Panc1 (cell line): ENCODE measurements around the gene USP31. TPM values are rescaled to one million over a fixed set of nuclear protein-coding genes. Genes with fewer than 3 reads are reported as not detected.

Experiments used
- ATAC-seq: fragments of 200-7000 bp; cut with Tn5 transposase; 2 replicates; pipeline ENCODE4 v1.9.1; 2020; ENCODE audit warnings: mild to moderate bottlenecking, moderate library complexity
- BruUV-seq: library from RNA; stranded (reverse); fragments of 400-500 nt; replicated peaks from 2 replicates; lab custom pipeline; 2021; lab: Mats Ljungman, UMichigan
- CTCF ChIA-PET: fragments of 300-600 bp; sonication (Branson Sonifier 250); formaldehyde crosslinking; loops from one replicate; lab custom pipeline; 2022; ENCODE audit warnings: antibody characterized with exemption; lab: Charles Lee
- POLR2A ChIA-PET: fragments of 300-600 bp; sonication (Branson Sonifier 250); formaldehyde crosslinking; loops from one replicate; lab custom pipeline; 2022; ENCODE audit warnings: antibody characterized with exemption; lab: Charles Lee
- DNase-seq: peaks from one replicate; pipeline ENCODE4 v3.0.0-alpha.2; 2010; ENCODE audit warnings: low read depth, low spot score
- H3K27ac ChIP-seq: 2 replicates; pipeline ENCODE4 v1.5.1; 2011; ENCODE audit warnings: mild to moderate bottlenecking, low read length, inconsistent platforms
- H3K27me3 ChIP-seq: fragments of 200-500 bp; sonication (Bioruptor generic); 2 replicates; pipeline ENCODE4 v1.6.0; 2014; ENCODE audit warnings: low read length, inconsistent platforms; ENCODE audit not compliant: control insufficient read depth, insufficient read depth
- H3K36me3 ChIP-seq: fragments of 200-500 bp; sonication (Bioruptor generic); 2 replicates; pipeline ENCODE4 v1.5.1; 2014; ENCODE audit warnings: inconsistent platforms, mild to moderate bottlenecking, low read length, moderate library complexity; ENCODE audit not compliant: control insufficient read depth, insufficient read depth
- H3K4me1 ChIP-seq: 2 replicates; pipeline ENCODE4 v1.5.1; 2011; ENCODE audit warnings: inconsistent platforms, mild to moderate bottlenecking, low read length, moderate library complexity; ENCODE audit not compliant: control insufficient read depth, insufficient read depth
- H3K4me3 ChIP-seq, 2 experiments: 2 replicates each; pipeline ENCODE4 v1.5.1; 2011 to 2012; ENCODE audit warnings: low read depth in 2 of 2, low read length in 2 of 2, mild to moderate bottlenecking in 2 of 2, inconsistent platforms in 1 of 2, moderate library complexity in 1 of 2
- H3K9me3 ChIP-seq: fragments of 200-500 bp; sonication (Bioruptor generic); 2 replicates; pipeline ENCODE4 v1.5.1; 2014; ENCODE audit warnings: low read depth, mild to moderate bottlenecking, inconsistent platforms, low read length, moderate library complexity; ENCODE audit not compliant: control insufficient read depth, insufficient read depth
- CTCF ChIP-seq: fragments of 450-650 bp; IDR thresholded peaks from 2 replicates; pipeline ENCODE4 v1.5.1; 2017; ENCODE audit warnings: mild to moderate bottlenecking
- POLR2AphosphoS5 ChIP-seq: IDR thresholded peaks from 2 replicates; pipeline ENCODE4 v1.6.1; 2012; ENCODE audit warnings: mild to moderate bottlenecking, low read depth, low read length, moderate library complexity
- REST ChIP-seq, 2 experiments: IDR thresholded peaks; 2 replicates each; pipeline ENCODE4 v1.6.1; 2011 to 2012; ENCODE audit warnings: low read depth in 2 of 2, control low read depth in 1 of 2, low read length in 1 of 2, mild to moderate bottlenecking in 1 of 2, moderate library complexity in 1 of 2; ENCODE audit not compliant: insufficient read depth in 1 of 2
- SIN3A ChIP-seq: IDR thresholded peaks from 2 replicates; pipeline ENCODE4 v1.6.1; 2012; ENCODE audit warnings: low read depth, mild to moderate bottlenecking, low read length, moderate library complexity, borderline replicate concordance; ENCODE audit not compliant: insufficient read depth
- TCF7L2 ChIP-seq: IDR thresholded peaks from 2 replicates; pipeline ENCODE4 v1.6.1; 2011; ENCODE audit warnings: mild to moderate bottlenecking, low read depth, low read length, inconsistent platforms
- in situ Hi-C: cut with HindIII; loops from 2 replicates; pipeline ENCODE4 v1.10.0; 2016; ENCODE audit warnings: low sequenced_read_pairs, low pct_unique_long_range_greater_than_20kb
- intact Hi-C: fragments of 100-400 bp; cut with micrococcal nuclease; formaldehyde crosslinking; loops from one replicate; pipeline ENCODE4 v1.10.0; 2022; ENCODE audit not compliant: unreplicated experiment
- total RNA-seq: library from RNA; stranded (reverse); gene quantifications from one replicate; pipeline ENCODE4 v1.2.1, GENCODE V29; 2021; ENCODE audit not compliant: unreplicated experiment

Gene USP31
- total RNA-seq, 1 experiment from 2014 or later, result 27.2 TPM

- CTCF ChIA-PET, result no interaction called here
- DNase-seq (no peak), ATAC-seq (no peak)
- Histone ChIP-seq H3K4me1 (peaks cover 6% of the 10 kb centered on the region; the same call in 1 of the 2 replicates), H3K27ac (no peak overlapping the region), H3K36me3 (peaks cover 6% of the 10 kb centered on the region), H3K4me3 (no peak overlapping the region), H3K9me3 (no peaks in the 10 kb centered on the region), H3K27me3 (no peaks in the 10 kb centered on the region)
- TF ChIP-seq REST (IDR thresholded peaks at IDR 0.05; ENCODE audit: insufficient read depth in 1 of 2, low read depth in 2 of 2, low read length in 1 of 2), result no peak
- TF ChIP-seq TCF7L2, result no peak
- no peak for TF ChIP-seq SIN3A
- no peak for TF ChIP-seq CTCF
- no peak for TF ChIP-seq POLR2AphosphoS5
- POLR2A ChIA-PET, result interaction anchor here (0.6 kb wide), 1 partner anchor 197 kb away, joined by 3 read pairs; no protein-coding TSS in a partner anchor
- in situ Hi-C loops, result no loop called here
- intact Hi-C loops, result no loop called here
- BruUV-seq, result no TSS peak
Observed at GRCh38 chr16:23062524-23062923, 86.7 kb downstream of the USP31 start.

DNA sequence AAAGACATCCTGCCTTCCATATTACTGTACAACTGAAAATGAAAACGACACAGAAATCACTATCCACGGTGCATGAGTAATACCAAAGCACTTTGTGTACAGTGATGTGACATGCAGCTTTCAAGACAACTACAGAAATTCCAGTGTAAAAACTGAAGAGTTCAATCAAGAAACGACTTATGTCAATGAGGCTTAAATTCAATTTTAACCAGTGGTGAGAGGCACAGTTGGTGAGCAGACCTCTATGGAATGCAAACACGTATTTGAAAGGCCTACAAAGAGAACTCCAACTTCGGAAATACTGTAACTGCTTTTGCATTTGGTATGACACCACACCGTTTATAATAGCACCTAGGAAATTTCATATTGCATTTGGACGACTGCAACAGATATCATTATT, 87.6 kb downstream of the USP31 start:
- no peak for TF ChIP-seq POLR2AphosphoS5
- TF ChIP-seq TCF7L2, result no peak
- no peak for TF ChIP-seq SIN3A
- no peak for TF ChIP-seq CTCF
- no peak for TF ChIP-seq REST (IDR thresholded peaks at IDR 0.05; ENCODE audit: insufficient read depth in 1 of 2, low read depth in 2 of 2, low read length in 1 of 2)
- 0 out of 2 replicates have a peak, but pooled peaks cover 2% of the 10 kb centered on the region for H3K27me3 ChIP-seq
- no peak overlapping the region for H3K27ac ChIP-seq
- CTCF ChIA-PET, result no interaction called here
- in situ Hi-C loops (no loop called here), intact Hi-C loops (loop anchor here (2.0 kb wide), 1 partner anchor 163 kb away; no protein-coding TSS in a partner anchor)
- ATAC-seq, result no peak
- H3K9me3 ChIP-seq, result no peaks in the 10 kb centered on the region
- DNase-seq, result no peak
- no peak overlapping the region for H3K4me3 ChIP-seq
- POLR2A ChIA-PET, result no interaction called here
- no TSS peak for BruUV-seq
- H3K4me1 ChIP-seq, result peaks cover 6% of the 10 kb centered on the region; the same call in 1 of the 2 replicates
- no peaks in the 10 kb centered on the region for H3K36me3 ChIP-seq
